GM18519 (cell line): ENCODE measurements around the gene PLBD2.

ENCODE experiments used
- ATAC-seq: cut with Tn5 transposase; IDR thresholded peaks from one replicate; pipeline ENCODE4 v1.9.1; 2021; ENCODE audit warnings: mild to moderate bottlenecking, moderate library complexity; ENCODE audit not compliant: unreplicated experiment, low FRiP score

PLBD2 gene

DNA sequence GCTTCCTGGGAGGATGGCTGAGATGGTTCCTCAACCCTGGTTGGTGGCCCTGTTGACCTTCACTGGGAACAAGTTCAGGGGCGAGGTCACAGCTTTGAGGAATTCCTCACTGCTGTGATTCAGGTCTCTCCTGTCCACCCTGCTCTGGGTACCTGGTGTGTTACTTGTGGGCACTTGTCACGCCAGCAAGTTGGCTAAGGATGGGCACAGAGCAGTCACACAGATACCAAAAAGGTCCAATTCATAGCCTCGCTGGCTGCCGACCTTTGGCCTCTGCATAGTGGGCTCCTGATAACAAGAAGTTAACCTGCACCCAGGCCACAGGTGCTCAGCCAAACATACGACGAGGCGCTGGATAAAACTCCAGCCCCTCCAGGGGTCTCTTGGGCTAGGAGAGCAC lies 34.1 kb downstream of the PLBD2 start:
- ATAC-seq, result no peak

DNA sequence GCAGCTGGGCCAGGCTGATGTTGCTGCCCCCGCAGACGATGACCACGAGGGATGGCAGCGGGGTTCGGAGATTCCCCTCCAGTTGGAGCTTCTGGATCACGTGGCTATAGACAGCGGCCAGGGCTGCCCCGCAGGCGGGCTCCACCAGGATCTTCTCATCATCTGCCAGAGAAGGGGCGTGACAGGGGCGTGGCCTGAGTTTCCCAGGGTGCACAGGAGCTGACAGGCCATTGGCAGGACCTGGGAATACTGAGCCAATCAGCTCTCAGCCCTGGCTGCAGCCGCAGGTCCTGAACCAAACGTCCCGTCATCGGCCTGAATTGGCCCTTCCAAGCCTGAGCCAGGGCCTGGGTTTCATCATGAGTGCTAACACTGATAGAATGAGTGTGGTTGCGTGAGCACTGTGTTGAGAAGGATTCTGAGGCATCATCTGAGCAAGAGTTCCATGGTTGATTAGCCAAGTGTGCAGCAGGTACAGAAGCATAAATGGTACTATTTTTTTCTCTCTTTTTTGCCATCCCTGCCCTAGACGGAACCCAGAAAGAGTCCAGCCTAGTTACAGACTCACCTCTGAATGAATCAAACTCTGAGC lies 34.7 kb downstream of the PLBD2 start:
- no peak for ATAC-seq

DNA sequence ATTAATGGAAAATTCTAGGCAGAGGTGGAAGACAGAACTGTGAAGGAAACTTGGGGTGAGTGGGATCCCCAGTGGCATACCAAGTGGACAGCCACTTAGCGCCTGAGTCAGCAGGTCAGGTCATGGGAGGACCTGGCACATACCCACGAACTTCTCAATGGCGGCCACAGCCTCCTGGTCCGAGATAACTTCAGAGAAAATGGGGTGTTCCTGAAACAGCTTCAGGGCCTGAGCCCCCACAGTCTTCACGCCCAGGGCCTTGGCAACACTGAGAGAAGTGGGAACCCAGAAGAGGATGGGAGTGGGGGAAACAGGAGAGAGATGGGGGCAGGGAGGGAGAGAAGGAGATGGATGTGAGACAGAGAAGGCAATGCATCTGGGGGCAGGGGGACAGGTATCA lies 35.4 kb downstream of the PLBD2 start:
- no peak for ATAC-seq

DNA sequence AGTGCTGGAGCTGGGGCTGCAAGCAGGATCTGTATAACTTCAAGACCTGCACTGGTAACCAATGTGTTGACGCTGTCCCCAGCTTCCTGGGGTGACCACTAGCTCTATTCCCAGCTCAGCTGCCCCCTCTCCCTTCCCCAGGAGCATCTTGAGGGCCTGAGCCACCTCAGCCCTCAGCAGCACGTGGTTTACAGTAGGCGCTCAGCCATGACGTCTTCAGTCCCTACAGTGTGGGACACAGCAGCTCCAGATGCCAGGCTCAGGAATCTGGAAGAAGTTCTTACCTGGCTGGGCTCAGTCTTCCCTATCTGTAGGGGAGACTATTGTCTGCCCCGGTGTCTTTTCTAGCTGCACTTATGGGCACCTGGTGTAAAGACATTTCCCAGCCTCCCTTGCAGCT lies 36.7 kb downstream of the PLBD2 start:
- ATAC-seq, result no peak

DNA sequence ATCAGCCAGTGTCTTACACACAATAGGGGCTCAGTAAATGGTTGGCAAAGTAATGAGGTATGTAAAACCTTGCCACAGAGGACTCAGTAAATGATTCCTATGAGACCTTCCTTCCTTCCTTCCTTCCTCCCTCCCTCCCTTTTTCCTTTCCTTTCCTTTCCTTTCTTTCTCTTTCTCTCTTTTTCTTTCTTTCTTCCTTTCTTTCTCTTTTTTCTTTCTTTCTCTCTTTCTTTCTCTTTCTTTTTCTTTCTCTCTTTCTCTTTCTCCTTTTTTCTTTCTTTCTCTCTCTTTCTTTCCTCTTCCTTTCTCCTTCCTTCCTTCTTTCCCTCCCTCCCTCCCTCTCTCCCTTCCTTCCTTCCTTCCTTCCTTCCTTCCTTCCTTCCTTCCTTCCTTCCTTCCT lies 37.8 kb downstream of the PLBD2 start:
- ATAC-seq, result no peak

DNA sequence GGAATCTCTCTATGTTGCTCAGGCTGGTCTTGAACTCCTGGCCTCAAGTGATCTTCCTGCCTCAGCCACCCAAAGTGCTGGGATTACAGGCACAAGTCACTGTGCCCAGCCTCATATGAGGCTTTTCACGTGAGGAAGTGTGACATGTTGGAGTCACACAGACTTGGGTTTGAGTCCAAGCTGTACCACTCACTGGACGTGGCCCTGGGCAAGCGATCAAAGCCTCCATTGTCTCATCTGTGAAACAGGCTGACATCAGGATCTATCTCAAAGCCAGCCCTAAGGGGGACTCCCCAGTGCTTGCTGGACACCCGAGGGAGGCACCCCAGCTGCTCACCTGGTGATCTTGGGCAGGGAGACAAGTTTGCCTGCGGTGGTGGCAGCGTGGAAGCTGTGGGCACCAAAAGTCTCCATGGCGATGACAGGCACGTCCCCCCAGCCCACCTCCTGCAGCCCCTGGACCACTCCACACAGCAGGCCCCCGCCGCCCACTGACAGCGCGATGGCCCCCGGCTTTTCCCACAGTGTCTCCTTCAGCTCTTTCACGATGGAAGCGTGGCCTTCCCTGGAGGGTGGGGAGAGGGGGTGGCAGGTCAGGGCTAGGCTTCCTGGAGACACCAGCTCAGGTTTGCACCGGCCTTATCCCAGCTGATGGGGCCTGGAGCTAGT lies 38.6 kb downstream of the PLBD2 start:
- no peak for ATAC-seq

DNA sequence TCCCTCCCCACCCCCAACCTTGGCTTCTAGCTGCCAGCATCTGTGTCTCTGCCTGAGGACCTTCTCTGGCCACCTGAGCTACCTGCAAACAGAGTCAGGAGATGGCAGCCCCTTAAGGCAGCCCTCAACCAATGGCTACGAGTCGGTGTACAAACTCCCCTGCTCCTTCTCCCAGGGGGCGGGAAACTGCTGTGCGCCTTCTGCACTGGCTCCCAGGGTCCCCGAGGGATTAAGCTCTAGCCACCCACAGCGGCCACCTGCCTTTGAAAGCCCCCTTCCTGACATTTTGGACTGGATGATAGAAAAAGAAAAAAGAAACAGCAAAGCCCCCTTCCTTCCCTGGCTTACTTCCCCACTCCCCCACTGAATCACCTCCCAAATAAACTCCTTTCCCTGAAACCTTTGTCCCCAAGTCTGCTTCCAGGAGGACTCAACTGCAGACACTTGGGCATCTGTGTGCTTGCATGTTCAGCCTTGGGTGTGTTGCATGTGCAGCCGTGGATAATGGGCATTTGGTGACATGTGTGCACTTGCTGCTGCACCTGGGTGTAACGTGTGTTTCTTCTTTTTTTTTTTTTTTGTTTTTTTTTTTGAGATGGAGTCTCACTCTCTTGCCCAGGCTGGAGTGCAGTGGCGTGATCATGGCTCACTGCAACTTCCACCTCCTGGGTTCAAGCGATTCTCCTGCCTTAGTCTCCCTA lies 39.3 kb downstream of the PLBD2 start:
- no peak for ATAC-seq

DNA sequence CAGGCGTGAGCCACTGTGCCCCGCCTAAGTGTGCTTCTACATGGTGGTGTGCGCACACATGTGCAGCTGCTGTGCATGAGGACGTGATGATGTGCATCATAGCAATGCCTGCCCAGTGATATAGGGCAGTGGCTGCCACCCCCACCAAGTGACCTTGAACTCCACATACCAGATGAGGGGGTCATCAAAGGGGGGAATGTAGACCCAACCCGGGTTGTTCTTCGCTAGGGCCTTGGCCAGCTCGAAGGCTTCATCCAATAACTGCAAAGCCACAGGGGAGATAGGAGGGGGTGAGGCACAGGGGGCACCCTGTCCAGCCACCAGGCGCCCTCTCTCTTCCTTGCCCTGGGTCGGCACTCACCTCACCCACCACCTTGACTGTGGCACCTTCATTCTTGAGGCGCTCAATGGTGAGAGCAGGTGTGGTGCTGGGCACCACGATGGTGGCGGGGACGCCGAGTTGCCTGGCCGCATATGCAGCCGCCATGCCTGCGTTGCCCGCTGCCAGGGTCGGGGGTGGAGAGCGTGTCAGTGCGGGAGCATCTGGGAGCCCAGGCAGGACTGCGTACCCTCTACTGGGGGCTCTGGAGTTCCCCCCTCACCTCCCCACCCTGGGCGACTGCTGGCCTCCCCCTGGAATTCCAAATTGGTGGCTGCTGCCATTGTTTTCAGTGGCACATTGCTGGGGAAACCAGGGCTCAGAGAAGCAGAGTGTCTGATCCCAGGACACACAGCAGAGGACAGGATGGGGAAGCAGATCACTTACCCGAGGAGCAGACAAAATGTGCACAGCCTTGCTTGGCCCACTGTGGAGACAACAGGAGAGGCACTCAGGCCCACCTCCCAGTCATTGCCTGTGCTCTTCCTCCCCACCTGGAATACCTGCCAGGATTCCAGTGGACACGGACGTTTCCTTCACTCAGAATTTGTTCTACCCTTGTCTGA lies 40.2 kb downstream of the PLBD2 start:
- no peak for ATAC-seq

DNA sequence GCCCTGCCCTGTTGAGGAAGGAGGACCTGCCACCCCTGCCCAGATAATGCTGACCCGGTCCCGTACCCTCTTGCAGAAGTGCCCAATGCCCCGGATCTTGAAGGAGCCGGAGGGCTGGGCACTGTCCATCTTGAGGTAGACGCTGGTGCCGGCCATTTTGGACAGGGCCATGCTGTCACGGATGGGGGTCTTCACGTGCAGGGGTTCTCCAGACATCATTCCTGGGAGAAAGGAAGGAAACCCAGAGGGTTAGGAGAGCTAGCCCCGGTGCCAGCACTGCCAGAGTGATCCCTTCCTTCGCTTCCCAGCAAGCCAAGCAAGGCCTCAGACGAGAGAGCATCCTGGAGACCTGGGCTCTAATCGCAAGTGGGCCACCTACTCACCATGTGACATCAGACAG lies 41.1 kb downstream of the PLBD2 start:
- ATAC-seq, result no peak

DNA sequence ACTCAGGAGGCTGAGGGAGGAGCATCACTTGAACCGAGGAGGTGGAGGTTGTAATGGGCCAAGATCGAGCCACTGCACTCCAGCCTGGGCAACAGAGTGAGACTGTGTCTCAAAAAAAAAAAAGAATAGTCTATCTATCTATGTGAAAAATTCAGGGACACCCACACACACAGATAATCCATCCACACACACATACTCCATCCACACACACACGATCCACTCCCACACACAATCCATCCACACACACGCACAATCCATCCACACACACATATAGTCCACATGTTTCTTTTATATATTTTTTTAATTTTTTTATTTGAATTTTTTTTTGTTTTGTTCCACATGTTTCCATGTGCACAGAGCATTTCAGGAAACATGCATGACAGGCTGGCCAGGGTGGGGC lies 42.0 kb downstream of the PLBD2 start:
- ATAC-seq, result no peak

DNA sequence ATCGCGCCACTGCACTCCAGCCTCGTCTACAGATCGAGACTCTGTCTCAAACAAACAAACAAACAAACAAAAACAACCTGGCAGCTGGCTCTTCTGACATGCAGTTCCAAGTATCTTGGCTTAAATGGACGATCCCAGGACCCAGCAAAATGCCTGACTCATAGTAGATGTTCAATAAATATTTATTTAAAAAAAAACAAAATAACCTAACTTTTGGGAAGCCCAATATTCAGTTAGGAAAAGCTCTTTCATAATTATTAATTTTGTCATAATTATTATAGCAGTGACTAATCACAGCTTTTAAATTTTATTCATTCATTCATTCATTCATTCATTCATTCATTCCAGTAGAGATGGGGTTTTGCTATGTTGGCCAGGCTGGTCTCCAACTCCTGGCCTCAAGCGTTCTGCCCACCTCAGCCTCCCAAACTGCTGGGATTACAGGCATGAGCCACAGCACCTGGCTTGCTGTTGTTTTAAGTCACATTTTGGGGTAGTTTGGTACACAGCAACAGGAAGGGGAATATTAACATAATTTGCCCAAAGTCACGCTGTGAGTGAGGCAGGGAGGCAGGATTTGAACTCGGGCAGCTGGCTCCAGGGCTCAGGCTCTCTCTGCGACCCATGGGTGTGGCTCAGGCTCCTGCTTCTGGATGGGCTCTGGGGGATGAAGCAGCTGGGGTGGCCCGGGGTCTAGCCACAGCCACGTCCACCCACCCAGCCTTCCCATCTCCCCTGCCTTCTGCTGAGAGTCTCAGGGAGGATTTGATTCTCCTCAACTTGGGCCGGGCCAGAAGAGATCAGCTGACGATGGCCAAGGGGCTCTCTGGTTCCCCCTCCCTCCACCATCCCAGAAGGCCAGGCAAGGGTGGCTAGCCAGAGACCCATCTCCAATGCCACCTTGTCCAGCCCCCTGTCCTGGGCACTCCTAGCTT lies 42.9 kb downstream of the PLBD2 start:
- ATAC-seq, result no peak

DNA sequence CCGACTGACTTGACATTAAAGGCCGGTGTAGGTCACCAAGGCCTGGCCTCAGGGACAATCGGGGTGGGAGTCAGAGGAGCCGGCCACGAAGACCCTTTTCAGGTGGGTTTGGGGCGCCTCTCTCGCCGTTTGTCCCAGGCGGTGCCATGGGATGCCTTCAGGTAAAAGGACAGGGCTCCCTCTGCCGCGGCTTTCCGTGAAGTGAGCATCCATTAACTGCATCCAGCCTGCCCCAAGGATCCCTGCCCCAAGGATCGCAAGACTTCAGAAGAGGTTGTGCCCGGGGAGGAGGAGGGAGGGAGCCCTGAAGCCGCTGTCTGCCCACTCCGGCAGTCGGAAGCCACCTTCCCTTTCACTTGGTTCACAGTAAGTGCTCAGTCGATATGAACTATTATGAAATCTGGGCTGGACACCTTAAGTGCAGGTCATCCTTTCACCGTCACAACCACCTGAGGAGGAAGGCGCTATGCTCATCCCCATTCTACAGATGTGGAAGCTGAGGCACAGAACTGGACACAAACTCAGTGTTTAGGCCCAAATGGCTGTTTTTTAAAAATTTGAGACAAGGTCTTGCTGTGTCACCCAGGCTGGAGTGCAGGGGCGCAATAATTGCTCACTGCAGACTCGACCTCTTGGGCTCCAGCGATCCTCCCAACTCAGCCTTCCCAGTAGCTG lies 44.3 kb downstream of the PLBD2 start:
- no peak for ATAC-seq

DNA sequence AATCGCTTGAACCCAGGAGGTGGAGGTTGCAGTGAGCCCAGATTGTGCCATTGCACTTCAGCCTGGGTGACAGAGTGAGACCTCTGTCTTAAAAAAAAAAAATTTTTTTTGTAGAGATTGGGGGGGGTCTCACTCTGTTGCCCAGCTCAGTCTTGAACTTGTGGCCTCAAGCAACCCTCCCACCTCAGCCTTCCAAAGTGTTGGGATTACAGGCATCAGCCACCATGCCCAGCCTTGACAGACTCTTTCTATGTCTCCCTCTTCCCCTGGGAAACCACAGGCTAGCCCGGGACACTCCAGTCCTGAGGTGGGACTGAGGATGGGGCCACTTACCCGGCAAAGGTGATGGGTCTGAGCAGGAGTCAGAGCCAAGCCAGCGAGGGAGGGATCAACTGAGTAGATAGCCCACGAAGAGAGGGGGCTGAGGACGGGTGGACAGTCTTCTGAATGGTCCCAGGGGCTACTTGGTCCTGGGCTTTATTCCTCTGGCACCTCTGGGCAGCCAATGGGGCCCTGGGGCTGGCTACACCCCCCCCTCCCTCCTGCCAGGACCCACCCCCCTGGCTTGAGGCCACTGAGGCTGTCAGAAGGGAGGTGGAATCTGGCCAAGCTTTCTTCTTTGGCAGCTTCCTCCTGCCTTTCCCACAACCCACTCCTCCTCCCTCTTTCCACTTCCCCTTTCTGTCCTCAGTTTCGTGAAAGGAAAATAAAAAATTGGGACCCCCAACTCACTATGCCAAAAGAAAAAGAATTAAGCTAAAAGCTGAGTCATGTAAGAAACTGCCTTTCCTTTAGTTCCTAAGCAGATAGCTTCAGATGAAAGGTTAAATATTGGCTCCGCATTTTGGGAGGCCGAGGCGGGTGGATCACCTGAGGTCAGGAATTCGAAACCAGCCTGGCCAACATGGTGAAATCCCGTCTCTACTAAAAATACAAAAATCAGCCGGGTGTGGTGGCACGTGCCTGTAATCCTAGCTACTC lies 45.3 kb downstream of the PLBD2 start, which contains the start of gene SDS:
TSS of gene SDS (minus strand) at position 453 of the 981 bp plus-strand sequence. CDS start 4,179 bp downstream, outside the sequence.
- no peak for ATAC-seq

DNA sequence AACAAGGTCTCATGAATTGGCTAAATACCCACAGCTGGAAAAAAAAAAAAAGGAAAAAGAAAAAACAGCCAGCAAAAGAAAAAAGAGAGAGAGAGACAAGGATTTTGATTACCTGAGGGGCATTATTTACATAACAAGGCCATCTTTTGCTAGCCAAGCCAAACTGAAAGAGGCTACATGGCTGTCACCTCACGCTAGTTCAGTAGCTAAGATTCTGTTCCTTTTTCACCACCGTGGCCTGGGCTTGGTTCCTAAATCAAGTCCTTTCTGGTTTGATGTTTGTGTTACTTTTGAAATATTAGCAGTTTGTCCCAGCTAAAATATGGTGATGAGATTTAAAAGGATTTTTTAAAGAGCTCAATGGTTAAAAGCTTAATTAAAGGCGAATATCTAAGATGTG lies 47.3 kb downstream of the PLBD2 start:
- no peak for ATAC-seq

DNA sequence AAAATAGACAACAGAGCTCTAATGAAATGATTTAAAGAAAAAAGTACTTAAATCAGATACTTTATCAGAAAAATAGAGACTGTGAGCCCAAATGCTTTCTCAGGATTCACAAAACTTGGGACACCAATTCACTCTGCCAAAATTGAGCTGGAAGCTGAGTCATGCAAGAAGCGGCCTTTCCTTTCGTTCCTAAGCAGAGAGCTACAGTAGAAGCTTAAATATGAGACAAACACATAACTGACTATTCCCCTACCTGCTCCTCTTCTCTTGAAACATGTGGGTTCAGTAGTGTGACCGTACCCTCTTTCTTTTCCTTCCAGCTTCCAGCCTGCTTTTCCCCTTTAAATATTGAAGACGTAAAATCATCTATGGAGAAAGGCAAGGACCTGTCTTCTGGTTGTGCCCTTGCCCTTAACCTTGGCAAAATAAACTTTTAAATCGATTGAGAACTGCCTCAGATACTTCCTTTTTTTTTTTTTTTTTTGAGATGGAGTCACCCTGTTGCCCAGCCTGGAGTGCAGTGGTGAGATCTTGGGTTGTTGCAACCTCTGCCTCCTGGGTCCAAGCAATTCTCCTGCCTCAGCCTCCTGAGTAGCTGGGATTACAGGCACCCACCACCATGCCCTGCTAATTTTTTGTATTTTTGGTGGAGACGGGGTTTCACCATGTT lies 49.7 kb downstream of the PLBD2 start:
- ATAC-seq, result no peak

DNA sequence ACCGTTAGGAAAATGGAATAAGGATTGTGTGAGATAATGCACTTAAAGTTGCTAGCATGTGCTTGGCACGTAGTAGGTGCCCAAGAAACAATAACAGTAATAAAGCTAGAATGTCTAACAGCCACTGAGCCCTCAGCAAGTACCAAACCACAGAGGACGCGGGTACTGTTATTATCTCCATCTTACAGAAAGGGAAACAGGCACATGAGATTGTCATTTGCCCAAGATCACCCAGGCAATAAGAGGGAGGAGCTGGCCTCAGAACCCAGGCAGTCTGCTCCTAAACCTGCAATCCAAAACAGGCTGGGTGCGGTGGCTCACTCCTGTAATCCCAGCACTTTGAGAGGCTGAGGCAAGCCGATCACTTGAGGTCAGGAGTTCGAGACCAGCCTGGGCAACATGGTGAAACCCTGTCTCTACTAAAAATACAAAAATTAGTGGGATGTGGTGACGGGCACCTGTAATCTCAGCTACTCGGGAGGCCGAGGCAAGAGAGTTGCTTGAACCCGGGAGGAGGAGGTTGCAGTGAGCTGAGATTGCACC lies 50.4 kb downstream of the PLBD2 start:
- ATAC-seq, result no peak

DNA sequence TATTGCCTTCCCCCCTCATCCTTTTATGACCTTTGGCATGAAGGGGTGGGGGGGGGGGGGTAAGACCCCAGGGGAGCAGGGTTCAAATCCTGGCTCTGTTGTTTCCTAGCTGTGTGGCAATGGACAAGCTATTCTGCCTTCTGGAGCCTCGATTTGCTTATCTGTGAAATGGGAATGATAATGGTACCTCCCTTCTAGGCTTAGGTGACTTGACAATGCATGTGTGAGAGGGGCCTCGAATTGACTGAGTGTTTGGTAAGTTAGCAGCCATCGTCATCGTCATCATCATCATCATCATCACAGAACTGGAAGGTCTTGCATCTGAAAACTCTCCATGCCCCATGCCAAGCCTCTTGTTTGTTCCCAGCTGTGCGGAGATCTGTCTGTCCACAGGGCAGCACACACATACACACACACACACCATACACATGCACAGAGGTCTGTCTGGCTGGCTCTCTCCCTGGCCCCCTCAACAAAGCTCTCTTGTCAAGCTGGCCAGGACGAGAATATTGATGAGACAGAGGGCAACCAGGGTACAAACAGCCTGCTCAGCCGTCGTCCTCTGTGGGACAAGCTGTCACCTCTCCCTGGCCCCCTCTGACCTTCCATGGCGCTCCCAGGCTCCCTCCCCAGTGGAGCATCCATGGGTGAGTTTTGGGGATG lies 51.2 kb downstream of the PLBD2 start:
- ATAC-seq, result no peak
